ENCODE measurements around the gene PCAT7.

- TF ChIP-seq ELK4 (IDR thresholded peaks at IDR 0.05; ENCODE audit: borderline replicate concordance, low read depth, low read length) (no peak), HOXA7 (CRISPR knock-in tag; IDR thresholded peaks at IDR 0.05; ENCODE audit: borderline replicate concordance) (no peak), ZNF580 (tag by site-specific recombination; IDR thresholded peaks at IDR 0.05) (no peak), SETDB1 (IDR thresholded peaks at IDR 0.05; ENCODE audit: insufficient read length, low read length) (no peak), ZNF335 (tag by site-specific recombination; conservative IDR thresholded peaks at IDR 0.05) (no peak), TCF7L2 (IDR thresholded peaks at IDR 0.05; ENCODE audit: borderline replicate concordance, low read depth, low read length) (no peak)
- TF ChIP-seq, protein P1, sequence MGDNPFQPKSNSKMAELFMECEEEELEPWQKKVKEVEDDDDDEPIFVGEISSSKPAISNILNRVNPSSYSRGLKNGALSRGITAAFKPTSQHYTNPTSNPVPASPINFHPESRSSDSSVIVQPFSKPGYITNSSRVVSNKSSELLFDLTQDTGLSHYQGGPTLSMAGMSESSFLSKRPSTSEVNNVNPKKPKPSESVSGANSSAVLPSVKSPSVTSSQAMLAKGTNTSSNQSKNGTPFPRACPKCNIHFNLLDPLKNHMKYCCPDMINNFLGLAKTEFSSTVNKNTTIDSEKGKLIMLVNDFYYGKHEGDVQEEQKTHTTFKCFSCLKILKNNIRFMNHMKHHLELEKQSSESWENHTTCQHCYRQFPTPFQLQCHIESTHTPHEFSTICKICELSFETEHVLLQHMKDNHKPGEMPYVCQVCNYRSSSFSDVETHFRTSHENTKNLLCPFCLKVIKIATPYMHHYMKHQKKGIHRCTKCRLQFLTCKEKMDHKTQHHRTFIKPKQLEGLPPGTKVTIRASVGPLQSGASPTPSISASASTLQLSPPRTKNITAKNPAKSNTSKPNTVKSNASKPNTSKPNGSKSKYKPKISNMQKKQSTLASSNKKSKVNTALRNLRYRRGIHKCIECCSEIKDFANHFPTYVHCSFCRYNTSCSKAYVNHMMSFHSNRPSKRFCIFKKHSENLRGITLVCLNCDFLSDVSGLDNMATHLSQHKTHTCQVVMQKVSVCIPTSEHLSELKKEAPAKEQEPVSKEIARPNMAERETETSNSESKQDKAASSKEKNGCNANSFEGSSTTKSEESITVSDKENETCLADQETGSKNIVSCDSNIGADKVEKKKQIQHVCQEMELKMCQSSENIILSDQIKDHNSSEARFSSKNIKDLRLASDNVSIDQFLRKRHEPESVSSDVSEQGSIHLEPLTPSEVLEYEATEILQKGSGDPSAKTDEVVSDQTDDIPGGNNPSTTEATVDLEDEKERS (tag by site-specific recombination; IDR thresholded peaks at IDR 0.05): no peak
- TF ChIP-seq, protein P2, sequence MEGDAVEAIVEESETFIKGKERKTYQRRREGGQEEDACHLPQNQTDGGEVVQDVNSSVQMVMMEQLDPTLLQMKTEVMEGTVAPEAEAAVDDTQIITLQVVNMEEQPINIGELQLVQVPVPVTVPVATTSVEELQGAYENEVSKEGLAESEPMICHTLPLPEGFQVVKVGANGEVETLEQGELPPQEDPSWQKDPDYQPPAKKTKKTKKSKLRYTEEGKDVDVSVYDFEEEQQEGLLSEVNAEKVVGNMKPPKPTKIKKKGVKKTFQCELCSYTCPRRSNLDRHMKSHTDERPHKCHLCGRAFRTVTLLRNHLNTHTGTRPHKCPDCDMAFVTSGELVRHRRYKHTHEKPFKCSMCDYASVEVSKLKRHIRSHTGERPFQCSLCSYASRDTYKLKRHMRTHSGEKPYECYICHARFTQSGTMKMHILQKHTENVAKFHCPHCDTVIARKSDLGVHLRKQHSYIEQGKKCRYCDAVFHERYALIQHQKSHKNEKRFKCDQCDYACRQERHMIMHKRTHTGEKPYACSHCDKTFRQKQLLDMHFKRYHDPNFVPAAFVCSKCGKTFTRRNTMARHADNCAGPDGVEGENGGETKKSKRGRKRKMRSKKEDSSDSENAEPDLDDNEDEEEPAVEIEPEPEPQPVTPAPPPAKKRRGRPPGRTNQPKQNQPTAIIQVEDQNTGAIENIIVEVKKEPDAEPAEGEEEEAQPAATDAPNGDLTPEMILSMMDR (tag by site-specific recombination; IDR thresholded peaks at IDR 0.05): no peak
- TF ChIP-seq, protein P3, sequence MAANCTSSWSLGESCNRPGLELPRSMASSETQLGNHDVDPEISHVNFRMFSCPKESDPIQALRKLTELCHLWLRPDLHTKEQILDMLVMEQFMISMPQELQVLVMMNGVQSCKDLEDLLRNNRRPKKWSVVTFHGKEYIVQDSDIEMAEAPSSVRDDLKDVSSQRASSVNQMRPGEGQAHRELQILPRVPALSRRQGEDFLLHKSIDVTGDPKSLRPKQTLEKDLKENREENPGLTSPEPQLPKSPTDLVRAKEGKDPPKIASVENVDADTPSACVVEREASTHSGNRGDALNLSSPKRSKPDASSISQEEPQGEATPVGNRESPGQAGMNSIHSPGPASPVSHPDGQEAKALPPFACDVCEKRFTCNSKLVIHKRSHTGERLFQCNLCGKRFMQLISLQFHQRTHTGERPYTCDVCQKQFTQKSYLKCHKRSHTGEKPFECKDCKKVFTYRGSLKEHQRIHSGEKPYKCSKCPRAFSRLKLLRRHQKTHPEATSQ (tag by site-specific recombination; IDR thresholded peaks at IDR 0.05): no peak
Measured at GRCh38 chr9:94557376-94557775, 2.5 kb downstream of the PCAT7 start.

All from HEK293 (cell line).